PC-9 (cell line): ENCODE results near the gene TMEM116. TPM values are rescaled to one million over a fixed set of nuclear protein-coding genes. Genes with fewer than 3 reads are reported as not detected.
A peak's percentile ranks its signal among the peaks of the same experiment; 100 is the strongest.

Source experiments
- BruUV-seq: library from RNA; stranded (reverse); fragments of 400-500 nt; replicated peaks from 2 replicates; lab custom pipeline; 2021; lab: Mats Ljungman, UMichigan
- CTCF ChIA-PET: fragments of 300-600 bp; sonication (Branson Sonifier 250); formaldehyde crosslinking; loops from one replicate; lab custom pipeline; 2022; ENCODE audit warnings: antibody characterized with exemption; lab: Charles Lee
- POLR2A ChIA-PET: fragments of 300-600 bp; sonication (Branson Sonifier 250); formaldehyde crosslinking; loops from one replicate; lab custom pipeline; 2022; ENCODE audit warnings: antibody characterized with exemption; ENCODE audit not compliant: unreplicated experiment; lab: Charles Lee
- DNase-seq, 2 experiments: peaks; one replicate each; pipeline versions ENCODE4 v3.0.0 to v3.0.0-alpha.2; 2015 to 2022; ENCODE audit warnings: mixed read lengths in 1 of 2
- H2AFZ ChIP-seq: fragments of 200-600 bp; sonication (generic); 2 replicates; pipeline ENCODE4 v1.8.1; 2017; ENCODE audit warnings: antibody characterized with exemption
- H3F3A ChIP-seq: fragments of 200-600 bp; sonication (generic); 2 replicates; pipeline ENCODE4 v1.8.1; 2017; ENCODE audit warnings: antibody characterized with exemption, mild to moderate bottlenecking, low read depth; ENCODE audit not compliant: insufficient read depth
- H3K27ac ChIP-seq: fragments of 200-600 bp; sonication (generic); 2 replicates; pipeline ENCODE4 v1.6.1; 2016; ENCODE audit warnings: mixed run types
- H3K27me3 ChIP-seq: fragments of 200-600 bp; sonication (generic); 2 replicates; pipeline ENCODE4 v1.6.1; 2016; ENCODE audit warnings: low read depth, mixed run types; ENCODE audit not compliant: insufficient read depth
- H3K36me3 ChIP-seq: fragments of 200-600 bp; sonication (generic); 2 replicates; pipeline ENCODE4 v1.6.1; 2016; ENCODE audit warnings: low read depth, mixed run types
- H3K4me1 ChIP-seq: fragments of 200-600 bp; sonication (generic); replicated peaks from 2 replicates; pipeline ENCODE4 v1.6.1; 2016; ENCODE audit warnings: mixed run types; ENCODE audit not compliant: insufficient read depth
- H3K4me2 ChIP-seq: fragments of 200-600 bp; sonication (generic); 2 replicates; pipeline ENCODE4 v1.6.1; 2017; ENCODE audit warnings: mixed run types
- H3K4me3 ChIP-seq: fragments of 200-600 bp; sonication (generic); 2 replicates; pipeline ENCODE4 v1.6.1; 2016; ENCODE audit warnings: mixed run types
- H3K79me2 ChIP-seq: fragments of 200-600 bp; sonication (generic); 2 replicates; pipeline ENCODE4 v1.6.1; 2017; ENCODE audit warnings: low read depth, mixed run types
- H3K9me2 ChIP-seq: fragments of 200-600 bp; sonication (generic); 2 replicates; pipeline ENCODE4 v1.8.1; 2017; ENCODE audit warnings: mild to moderate bottlenecking; ENCODE audit not compliant: insufficient read depth
- H3K9me3 ChIP-seq: fragments of 200-600 bp; sonication (generic); 2 replicates; pipeline ENCODE4 v1.8.1; 2016; ENCODE audit warnings: low read depth; ENCODE audit not compliant: insufficient read depth
- H4K20me1 ChIP-seq: fragments of 200-600 bp; sonication (generic); 2 replicates; pipeline ENCODE4 v1.8.1; 2017; ENCODE audit not compliant: insufficient read depth
- CTCF ChIP-seq: fragments of 200-600 bp; sonication (generic); conservative IDR thresholded peaks from 2 replicates; pipeline ENCODE4 v1.6.1; 2017; ENCODE audit warnings: mixed run types, antibody characterized with exemption, mild to moderate bottlenecking, moderate library complexity
- EZH2 ChIP-seq: fragments of 200-600 bp; sonication (generic); IDR thresholded peaks from 2 replicates; pipeline ENCODE4 v1.8.0; 2017; ENCODE audit warnings: antibody characterized with exemption, low read depth
- intact Hi-C: fragments of 100-400 bp; cut with micrococcal nuclease; formaldehyde crosslinking; loops from one replicate; pipeline ENCODE4 v1.10.0; 2022; ENCODE audit not compliant: unreplicated experiment
- total RNA-seq: library from RNA; stranded (reverse); gene quantifications from 2 replicates; pipeline ENCODE4 v1.2.3, GENCODE V29; 2021

TMEM116 gene
- total RNA-seq, 1 experiment from 2014 or later, result 21.9 TPM

DNA sequence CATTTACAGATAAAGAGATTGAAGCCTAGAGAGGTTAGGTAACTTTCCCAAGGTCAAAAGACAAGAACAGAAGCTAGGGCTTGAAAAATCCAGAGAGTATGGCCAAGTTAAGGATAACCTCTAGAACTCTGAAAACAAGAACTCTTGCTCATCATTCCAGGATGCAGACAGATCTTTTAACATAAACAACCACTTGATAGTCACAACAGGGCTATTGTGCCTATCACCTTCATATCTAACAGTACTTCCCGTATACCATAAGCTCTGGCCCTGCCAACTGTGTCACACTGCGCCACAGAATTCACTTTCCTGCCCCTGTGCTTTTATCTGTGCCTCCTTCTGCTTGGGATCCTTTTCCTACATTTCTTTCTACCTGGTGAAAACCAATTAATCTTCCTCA lies 18.5 kb upstream of the TMEM116 start:
- no peaks in the 10 kb centered on the region for H3K9me3 ChIP-seq
- H3F3A ChIP-seq, result peaks cover 49% of the 10 kb centered on the region
- H3K4me2 ChIP-seq, result no peak overlapping the region
- H3K79me2 ChIP-seq, result no peaks in the 10 kb centered on the region
- TF ChIP-seq EZH2, result no peak
- H3K4me1 ChIP-seq, result no peaks in the 10 kb centered on the region
- ChIA-PET POLR2A (no interaction called here), CTCF (no interaction called here)
- intact Hi-C loops, result no loop called here
- H3K36me3 ChIP-seq, result peaks cover 39% of the 10 kb centered on the region
- no TSS peak for BruUV-seq
- peaks cover 26% of the 10 kb centered on the region for H4K20me1 ChIP-seq
- no peaks in the 10 kb centered on the region for H3K9me2 ChIP-seq
- no peak for DNase-seq
- no peaks in the 10 kb centered on the region for H3K27me3 ChIP-seq
- no peak overlapping the region for H2AFZ ChIP-seq
- no peak overlapping the region for H3K4me3 ChIP-seq
- H3K27ac ChIP-seq, result no peak overlapping the region

- Histone ChIP-seq H3K36me3 (peaks cover 35% of the 10 kb centered on the region), H4K20me1 (peaks cover 25% of the 10 kb centered on the region), H3K27me3 (no peaks in the 10 kb centered on the region), H3K79me2 (no peaks in the 10 kb centered on the region), H3K9me3 (no peaks in the 10 kb centered on the region), H3K27ac (no peak overlapping the region), H3K4me3 (no peak overlapping the region), H3K4me1 (no peaks in the 10 kb centered on the region), H2AFZ (no peak overlapping the region), H3K4me2 (no peak overlapping the region), H3K9me2 (no peaks in the 10 kb centered on the region), H3F3A (peaks cover 64% of the 10 kb centered on the region)
- intact Hi-C loops, result loop anchor here (5.0 kb wide), 1 partner anchor 82 kb away; no protein-coding TSS in a partner anchor
- TF ChIP-seq CTCF (no peak), EZH2 (no peak)
- ChIA-PET POLR2A (no interaction called here), CTCF (no interaction called here)
- DNase-seq, result no peak
- no TSS peak for BruUV-seq
These were observed 16.3 kb upstream of the TMEM116 start for GRCh38 chr12:112029301-112029700.

DNA sequence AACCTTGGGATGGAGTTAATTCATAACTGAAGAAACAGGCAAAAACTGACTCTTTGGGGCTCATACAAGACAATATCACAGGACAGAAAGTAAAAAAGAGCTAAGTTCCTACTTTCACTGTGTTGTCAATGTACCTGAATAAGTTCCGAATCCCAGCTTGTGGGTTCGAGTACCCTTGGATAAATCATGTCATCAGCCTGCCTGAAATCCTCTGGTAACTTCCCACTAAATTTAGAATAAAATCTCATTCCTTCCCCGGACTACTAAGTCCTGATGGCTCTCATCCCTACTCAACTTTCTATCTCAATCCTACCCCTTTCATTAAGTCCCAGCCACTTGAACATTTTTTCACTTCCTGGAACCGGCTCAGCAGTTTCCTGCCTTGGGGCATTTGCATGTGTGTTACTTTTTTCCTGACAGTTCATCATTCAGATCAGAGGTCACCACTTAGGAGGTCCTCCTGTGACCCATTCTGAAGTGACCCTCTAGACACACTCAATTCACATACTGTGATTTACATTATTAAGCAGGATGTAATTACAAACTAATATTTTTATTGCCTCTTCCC lies 12.9 kb upstream of the TMEM116 start:
- no peak for DNase-seq
- POLR2A ChIA-PET, result no interaction called here
- H3K27me3 ChIP-seq, result no peaks in the 10 kb centered on the region
- peaks cover 36% of the 10 kb centered on the region for H4K20me1 ChIP-seq
- no peak overlapping the region for H2AFZ ChIP-seq
- H3K9me2 ChIP-seq, result no peaks in the 10 kb centered on the region
- H3K36me3 ChIP-seq, result peaks cover 21% of the 10 kb centered on the region
- TF ChIP-seq CTCF (no peak), EZH2 (no peak)
- H3K9me3 ChIP-seq, result no peaks in the 10 kb centered on the region
- intact Hi-C loops, result loop anchor here (5.0 kb wide), 1 partner anchor 79 kb away; no protein-coding TSS in a partner anchor
- CTCF ChIA-PET, result no interaction called here
- peaks cover 4% of the 10 kb centered on the region for H3K79me2 ChIP-seq
- H3F3A ChIP-seq, result peaks cover 71% of the 10 kb centered on the region
- no peak overlapping the region for H3K4me3 ChIP-seq
- H3K4me2 ChIP-seq, result no peak overlapping the region
- peak overlapping the region; percentile 20; the same call in 1 of the 2 replicates for H3K27ac ChIP-seq
- H3K4me1 ChIP-seq, result no peaks in the 10 kb centered on the region
- BruUV-seq, result no TSS peak
